ENCODE data around the gene RPL15. TPM values are rescaled to one million over a fixed set of nuclear protein-coding genes. Genes with fewer than 3 reads are reported as not detected.

Gene RPL15
- total and polyA plus RNA-seq, 4 donors: 604 to 1,364 (median 1,055) TPM

DNA sequence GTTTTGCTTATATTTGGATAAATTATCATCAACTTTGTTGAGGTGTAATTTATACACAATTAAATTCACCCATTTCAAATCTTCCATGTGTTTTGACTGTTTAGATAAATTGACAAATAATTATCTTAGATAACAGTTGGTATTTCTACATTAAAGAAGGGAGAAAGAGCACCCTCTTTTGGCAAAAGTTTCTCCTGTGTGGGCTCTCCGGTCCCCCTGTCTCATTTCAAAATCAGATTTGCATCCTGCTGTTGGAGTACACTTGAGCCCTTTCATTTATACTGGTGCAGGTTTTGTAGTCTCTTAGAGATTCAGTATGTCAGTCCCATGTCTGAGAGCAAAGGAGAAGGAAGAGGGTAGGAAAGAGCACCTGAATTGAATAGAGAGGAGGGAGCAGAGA lies 49.5 kb upstream of the RPL15 start (continued):
- no peak for TF ChIP-seq ZBTB33 (IDR thresholded peaks at IDR 0.05)
- no peak for TF ChIP-seq ATF3 (IDR thresholded peaks at IDR 0.05)
- TF ChIP-seq FOXA1 (IDR thresholded peaks at IDR 0.05): no peak
- no peak for TF ChIP-seq TAF1 (conservative IDR thresholded peaks at IDR 0.05)

DNA sequence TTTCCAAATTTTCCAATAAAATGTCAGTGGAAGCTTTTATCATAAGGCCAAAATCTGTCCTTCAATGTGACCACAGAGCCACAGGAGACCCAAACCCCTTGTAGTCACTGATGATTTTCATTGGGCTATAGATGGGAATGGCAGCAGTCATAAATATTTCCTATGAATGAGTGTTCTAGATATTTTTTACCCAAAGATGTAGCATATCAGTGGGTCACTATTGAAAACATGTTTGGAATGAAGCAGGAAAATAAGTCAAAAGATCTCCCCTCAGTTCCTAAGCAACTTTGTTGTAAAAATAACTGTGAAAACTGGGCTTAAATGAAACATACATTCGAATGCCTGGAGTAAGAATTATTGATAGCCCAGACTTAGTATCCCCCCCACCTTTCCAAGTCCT lies 49.1 kb upstream of the RPL15 start:
- DNase-seq (ENCODE audit: low spot score): no peak
- Histone ChIP-seq H3K27ac (ENCODE audit: low read depth in 1 of 2, low read length in 2 of 2) (no peak overlapping the region), H3K27me3 (ENCODE audit: control insufficient read depth in 4 of 4, insufficient read depth in 4 of 4, low read length in 3 of 4) (no peaks in the 10 kb centered on the region), H3K4me1 (ENCODE audit: control insufficient read depth in 4 of 4, insufficient read depth in 4 of 4, low read length in 3 of 4) (peaks cover 0 to 16% (median 9%) of the 10 kb centered on the region in 4 donors), H3K4me3 (ENCODE audit: low read depth in 1 of 3, low read length in 3 of 3) (no peak overlapping the region), H3K36me3 (ENCODE audit: control insufficient read depth in 4 of 4, insufficient read depth in 3 of 4, low read depth in 1 of 4, low read length in 3 of 4) (no peaks in the 10 kb centered on the region), H3K9ac (ENCODE audit: low read depth in 1 of 2, low read length in 2 of 2) (no peak overlapping the region), H3K9me3 (ENCODE audit: control insufficient read depth in 4 of 4, low read length in 3 of 4) (no peaks in the 10 kb centered on the region)
- TF ChIP-seq RXRA (IDR thresholded peaks at IDR 0.05): no peak
- TF ChIP-seq HNF4G (IDR thresholded peaks at IDR 0.05): no peak
- no peak for TF ChIP-seq JUND (IDR thresholded peaks at IDR 0.05)
- TF ChIP-seq EGR1 (IDR thresholded peaks at IDR 0.05; ENCODE audit: low read depth in 2 of 2): no peak
- TF ChIP-seq HNF4A (conservative IDR thresholded peaks at IDR 0.05): no peak
- TF ChIP-seq CTCF (IDR thresholded peaks at IDR 0.05; ENCODE audit: low read depth, low read length, missing input control): no peak
- no peak for TF ChIP-seq FOXA2 (IDR thresholded peaks at IDR 0.05)
- no peak for TF ChIP-seq FOXA1 (IDR thresholded peaks at IDR 0.05)
- TF ChIP-seq, protein P1, sequence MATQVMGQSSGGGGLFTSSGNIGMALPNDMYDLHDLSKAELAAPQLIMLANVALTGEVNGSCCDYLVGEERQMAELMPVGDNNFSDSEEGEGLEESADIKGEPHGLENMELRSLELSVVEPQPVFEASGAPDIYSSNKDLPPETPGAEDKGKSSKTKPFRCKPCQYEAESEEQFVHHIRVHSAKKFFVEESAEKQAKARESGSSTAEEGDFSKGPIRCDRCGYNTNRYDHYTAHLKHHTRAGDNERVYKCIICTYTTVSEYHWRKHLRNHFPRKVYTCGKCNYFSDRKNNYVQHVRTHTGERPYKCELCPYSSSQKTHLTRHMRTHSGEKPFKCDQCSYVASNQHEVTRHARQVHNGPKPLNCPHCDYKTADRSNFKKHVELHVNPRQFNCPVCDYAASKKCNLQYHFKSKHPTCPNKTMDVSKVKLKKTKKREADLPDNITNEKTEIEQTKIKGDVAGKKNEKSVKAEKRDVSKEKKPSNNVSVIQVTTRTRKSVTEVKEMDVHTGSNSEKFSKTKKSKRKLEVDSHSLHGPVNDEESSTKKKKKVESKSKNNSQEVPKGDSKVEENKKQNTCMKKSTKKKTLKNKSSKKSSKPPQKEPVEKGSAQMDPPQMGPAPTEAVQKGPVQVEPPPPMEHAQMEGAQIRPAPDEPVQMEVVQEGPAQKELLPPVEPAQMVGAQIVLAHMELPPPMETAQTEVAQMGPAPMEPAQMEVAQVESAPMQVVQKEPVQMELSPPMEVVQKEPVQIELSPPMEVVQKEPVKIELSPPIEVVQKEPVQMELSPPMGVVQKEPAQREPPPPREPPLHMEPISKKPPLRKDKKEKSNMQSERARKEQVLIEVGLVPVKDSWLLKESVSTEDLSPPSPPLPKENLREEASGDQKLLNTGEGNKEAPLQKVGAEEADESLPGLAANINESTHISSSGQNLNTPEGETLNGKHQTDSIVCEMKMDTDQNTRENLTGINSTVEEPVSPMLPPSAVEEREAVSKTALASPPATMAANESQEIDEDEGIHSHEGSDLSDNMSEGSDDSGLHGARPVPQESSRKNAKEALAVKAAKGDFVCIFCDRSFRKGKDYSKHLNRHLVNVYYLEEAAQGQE (IDR thresholded peaks at IDR 0.05): no peak
- no peak for TF ChIP-seq TAF1 (conservative IDR thresholded peaks at IDR 0.05)
- no peak for TF ChIP-seq GABPA (IDR thresholded peaks at IDR 0.05 in 1 of 2, conservative IDR thresholded peaks at IDR 0.05 in 1 of 2)
- TF ChIP-seq SP1 (IDR thresholded peaks at IDR 0.05): no peak
- TF ChIP-seq RAD21 (IDR thresholded peaks at IDR 0.05): no peak
- TF ChIP-seq ZBTB33 (IDR thresholded peaks at IDR 0.05): no peak
- no peak for TF ChIP-seq NR2F2 (IDR thresholded peaks at IDR 0.05)
- 82% methylated on average over 1 of the region's 1 CpG for WGBS

Data from liver (tissue), 9 donors.